Renal cortex interstitium (tissue), 11 donors: ENCODE measurements around the gene FRMD3. TPM values are rescaled to one million over a fixed set of nuclear protein-coding genes. Genes with fewer than 3 reads are reported as not detected.
"Not testable (repeated sequence)": the region's sequence is repeated elsewhere in the genome, so short reads cannot be mapped to it uniquely, and the experiment has no call there.

Experiments used
- DNase-seq, 11 donors: peaks; one replicate each; pipeline ENCODE4 v3.0.0-alpha.2; 2013; ENCODE audit warnings: low read depth in 9 of 11, low spot score in 4 of 11; ENCODE audit errors: extremely low read depth in 1 of 11
- polyA plus RNA-seq, 3 donors: library from polyadenylated mRNA; unstranded; fragments of 120-200 nt; gene quantifications; one replicate each; pipeline ENCODE4 v1.2.1, GENCODE V29; 2013; ENCODE audit not compliant: insufficient read length in 3 of 3

The FRMD3 gene
- polyA plus RNA-seq, 3 donors = 16.8 to 23.3 (median 21.8) TPM

DNA sequence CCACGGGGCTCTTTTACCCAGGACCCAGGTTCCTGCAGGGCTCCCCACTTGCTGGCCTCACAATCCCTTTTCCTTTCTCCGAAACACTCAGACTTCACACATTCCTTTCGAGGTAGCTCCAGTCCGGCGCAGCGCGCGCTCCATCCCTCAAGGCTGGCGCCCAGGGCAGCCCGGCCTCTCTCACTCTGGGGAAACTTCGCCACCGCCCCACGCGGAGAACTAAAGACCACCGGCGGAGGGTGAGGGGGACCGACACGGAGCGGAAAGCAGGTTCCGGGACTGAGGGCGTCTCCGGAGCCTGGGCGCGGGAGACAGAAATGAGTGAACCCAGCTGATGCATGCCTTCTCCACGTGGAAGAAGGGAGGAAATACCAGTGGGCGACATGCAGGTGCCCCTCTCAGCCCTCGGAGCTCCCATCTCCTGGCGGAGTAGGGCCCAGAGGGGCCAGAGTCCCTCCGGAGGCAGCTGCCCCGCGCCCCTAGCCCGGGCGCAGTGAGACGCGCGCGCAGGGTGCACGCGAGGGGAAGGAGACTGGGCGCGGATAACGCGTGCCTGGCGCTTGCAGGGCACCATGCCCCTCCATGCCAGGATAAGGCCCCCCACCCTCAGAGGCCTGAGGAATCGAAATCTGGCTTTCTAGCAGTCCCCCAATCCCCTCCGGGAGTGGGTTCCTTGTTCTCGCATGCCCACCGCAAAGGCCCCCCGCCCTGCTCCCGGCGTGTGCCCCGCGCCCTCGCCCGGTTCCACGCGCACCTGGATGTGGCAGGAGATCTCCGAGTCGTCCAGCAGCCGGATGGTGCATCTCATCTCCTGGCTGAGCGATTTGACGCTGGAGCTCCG, 650 bp downstream of the FRMD3 start:
- DNase-seq = no peak

DNA sequence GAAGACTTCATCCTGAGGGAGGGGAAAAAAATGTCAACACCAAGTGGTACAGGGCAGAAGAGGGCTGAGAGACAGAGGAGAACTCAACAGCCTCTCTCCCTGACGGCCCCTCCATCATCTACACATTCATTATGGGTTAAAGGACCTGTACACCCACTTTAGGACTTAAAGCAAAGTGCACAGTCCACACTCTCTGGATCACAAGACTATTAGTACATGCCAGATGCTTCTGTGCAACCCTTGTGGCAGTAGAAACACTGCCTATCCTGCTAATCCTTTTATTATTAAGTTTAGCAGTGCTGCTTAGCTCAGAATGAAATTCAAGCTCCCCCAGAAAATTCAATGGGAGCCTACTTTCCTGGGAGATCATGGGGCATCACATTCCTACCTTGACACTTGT, 1.9 kb downstream of the FRMD3 start:
- DNase-seq = no peak

DNA sequence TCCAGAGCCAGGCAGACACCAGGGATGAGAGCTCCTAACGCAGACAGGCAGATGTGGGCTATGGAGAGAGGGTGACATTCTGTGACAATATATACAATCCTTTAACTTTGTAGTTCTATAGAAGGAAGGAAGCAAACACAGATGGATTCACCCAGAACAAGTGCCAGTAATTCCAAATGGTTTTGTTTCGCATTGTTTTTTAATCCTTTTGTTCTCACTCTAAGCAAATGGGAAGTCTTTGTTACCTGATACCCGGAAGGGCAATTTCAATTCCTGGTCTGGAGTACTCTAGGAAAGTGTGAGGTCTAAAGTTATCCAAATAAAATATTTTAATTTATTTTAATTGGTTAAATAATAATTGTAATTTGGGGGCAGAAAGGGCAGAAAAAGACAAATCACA, 2.5 kb downstream of the FRMD3 start:
- no peak for DNase-seq

DNA sequence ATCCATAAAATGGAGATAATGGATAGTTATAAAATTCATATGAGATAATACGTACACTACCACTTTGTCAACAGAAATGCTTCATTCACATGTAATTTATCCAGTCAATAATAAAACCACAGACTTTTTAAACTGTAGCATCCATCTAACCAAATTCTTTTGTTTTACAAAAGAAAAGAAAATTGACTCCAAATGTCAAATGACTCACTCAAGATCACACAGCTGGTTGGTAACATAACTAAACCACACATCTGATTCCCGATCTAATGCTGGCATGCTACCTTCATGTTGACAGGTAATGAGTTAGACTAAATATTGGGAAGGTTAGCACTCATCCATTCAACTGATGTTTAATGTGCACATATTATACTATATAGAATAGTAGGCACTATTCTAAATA, 4.9 kb downstream of the FRMD3 start:
- DNase-seq = no peak

DNA sequence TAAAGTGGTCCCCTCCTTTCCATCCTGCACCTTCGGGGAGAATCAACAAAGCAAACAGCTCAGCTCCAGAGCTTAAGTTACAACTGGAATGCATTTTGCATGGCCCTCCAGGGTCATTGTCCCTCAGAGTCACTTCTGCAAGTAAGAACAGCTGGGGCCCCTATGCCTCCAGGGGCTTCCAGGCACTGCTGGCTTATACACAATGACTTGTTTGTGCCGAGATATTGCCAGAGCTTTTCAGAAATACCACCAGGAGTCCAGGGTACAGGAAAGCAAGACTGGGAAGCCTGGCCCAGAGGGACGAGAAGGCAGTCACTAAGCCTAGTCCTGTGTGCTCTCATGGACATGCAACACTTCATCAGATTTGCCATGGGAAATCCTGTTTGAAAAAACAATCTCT, 11.3 kb downstream of the FRMD3 start:
- no peak for DNase-seq

DNA sequence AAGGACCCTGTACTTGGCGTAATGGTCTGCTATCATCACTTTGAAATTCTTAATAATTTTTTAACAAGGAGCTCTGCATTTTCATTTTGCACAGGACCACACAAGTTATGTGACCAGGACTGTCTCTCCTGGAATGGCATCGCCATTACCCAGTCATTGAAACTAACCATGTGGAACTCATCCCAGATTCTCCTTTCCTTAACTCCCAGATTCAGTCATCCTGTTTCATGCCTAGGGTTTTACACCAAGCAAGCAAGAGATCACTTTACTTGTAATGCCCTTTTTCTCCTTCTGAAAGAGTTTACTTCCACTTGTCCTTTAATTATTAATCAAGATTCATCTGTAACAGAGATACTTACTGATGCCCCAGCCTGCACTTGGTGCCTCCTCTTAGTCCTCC, 12.0 kb downstream of the FRMD3 start:
- no peak for DNase-seq

DNA sequence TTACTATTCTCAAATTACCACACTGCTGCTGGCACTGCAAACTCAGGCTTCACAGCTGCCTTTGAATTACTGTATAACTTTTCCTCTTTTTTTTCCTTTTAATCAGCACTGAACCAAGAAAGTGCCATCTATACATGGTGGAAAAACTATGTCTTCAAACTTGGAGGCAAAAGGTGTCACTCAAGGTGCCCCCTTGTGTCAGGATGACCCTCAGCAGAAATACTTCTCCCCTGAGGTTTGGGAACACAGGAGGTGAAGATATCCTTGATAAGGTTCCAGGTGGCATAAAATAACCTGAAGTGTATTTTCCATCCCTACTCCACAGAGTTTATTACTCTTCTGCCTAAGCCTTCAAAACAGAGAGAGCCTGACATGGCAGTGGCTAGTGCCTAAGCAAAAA, 14.5 kb downstream of the FRMD3 start:
- DNase-seq = no peak

DNA sequence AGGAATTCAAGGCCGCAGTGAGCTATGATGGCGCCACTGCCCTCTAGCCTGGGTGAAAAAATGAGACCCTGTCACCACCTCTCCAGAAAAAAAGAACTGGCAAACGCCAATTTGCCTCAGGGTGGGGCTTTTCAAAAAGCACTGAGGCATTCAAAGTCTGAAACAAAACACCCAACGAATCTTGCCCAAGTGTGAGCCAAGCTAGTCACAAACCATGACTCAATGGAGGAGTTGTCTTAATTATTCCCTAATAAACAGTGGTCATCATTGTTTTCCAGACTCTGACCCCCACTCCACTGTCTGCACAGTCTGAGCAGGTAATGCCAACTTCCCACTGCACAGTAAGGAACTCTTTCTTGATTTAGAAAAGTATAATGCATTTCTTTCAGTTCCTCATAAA, 16.8 kb downstream of the FRMD3 start:
- no peak for DNase-seq

DNA sequence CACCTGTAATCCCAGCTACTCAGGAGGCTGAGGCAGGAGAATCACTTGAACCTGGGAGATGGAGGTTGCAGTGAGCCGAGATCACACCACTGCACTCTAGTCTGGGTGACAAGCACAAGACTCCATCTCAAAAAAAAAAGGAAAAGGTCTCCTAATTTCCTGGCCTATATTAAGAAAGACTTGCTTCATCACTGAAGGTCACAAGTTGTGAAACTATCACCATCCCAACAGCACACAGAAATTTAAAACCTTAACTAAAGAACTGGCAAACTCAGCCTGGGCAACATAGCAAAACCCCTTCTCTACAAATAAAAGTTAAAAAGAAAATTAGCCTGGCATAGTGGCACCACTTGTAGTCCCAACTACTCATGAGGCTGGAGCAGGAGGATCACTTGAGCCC, 17.2 kb downstream of the FRMD3 start:
- DNase-seq = no peak

DNA sequence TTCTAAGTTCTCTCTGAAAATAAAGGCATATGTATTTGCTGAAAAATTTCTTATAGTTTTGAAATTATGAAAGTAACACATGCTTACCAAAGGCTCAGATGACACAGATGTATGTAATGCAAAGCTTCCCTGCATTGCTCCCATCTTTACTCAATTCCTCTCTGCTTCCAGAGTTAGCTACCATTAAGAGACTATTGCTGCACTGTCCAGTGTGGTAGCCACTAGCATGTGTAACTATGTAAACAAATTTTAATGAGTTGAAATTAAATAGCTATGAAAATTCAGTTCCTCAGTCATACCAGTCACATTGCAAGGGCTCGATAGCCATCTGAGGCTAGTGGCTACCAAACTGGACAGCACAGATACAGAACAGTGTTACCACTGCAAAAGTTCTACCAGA, 17.9 kb downstream of the FRMD3 start:
- DNase-seq = no peak

DNA sequence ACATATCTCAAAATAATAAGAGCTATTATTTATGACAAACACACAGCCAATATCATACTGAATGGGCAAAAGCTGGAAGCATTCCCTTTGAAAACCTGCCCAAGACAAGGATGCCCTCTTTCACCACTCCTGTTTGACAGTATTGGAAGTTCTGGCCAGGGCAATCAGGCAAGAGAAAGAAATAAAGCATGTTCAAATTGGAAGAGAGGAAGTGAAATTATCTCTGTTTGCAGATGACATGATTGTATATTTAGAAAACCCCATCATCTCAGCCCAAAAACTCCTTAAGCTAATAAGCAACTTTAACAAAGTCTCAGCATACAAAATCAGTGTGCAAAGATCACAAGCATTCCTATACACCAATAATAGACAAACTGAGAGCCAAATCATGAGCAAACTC, 20.2 kb downstream of the FRMD3 start:
- DNase-seq = not testable (repeated sequence)

DNA sequence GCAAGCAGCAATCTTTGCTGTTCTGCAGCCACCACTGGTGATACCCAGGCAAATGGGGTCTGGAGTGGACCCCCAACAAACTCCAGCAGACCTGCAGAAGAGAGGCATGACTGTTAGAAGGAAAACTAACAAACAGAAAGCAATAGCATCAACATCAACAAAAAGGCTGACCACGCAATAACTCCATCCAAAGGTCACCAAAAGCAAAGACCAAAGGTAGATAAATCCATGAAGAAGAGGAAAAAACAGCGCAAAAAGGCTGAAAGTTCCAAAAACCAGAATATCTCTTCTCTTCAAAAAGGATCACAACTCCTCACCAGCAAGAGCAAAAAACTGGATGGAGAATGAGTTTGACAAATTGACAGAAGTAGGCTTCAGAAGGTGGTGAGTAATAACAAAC, 23.4 kb downstream of the FRMD3 start:
- DNase-seq = no peak

DNA sequence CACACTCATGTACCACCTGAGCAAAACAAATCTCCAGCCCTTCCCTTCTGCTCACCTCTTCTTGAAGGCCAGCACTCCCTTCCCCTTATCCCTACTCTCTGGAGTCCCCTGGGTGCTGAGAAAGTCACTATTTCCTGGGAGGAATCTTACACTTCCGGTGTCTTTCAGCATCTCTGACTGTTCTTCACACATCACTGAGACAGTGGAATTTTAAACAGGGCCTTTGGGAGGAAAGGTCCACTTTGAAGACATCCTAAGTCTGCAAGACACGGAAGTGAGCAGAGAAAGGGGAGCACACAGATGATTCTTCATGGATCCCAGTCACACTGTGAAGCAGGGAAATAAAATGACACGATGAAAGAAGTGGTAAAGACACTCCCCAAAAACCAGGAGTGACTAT, 25.6 kb downstream of the FRMD3 start:
- DNase-seq = no peak

DNA sequence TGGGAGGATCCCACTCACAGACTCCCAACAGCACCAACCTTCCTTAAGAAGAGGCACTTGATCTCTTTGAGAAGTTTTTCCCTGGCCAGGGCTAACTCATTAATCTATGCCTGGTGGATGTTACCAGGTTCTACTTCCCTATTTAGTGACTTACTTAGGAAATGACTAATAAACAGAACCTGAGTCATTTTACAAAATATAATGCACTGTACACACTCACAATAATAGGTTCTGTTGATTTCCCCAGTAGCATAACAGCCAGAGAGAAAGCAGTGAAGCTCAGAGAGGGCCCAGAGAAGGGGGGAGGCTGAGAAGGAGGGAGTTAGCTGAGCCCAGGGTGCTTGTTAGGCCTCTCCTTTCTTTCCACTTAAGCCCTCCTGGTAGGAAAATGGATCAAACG, 27.1 kb downstream of the FRMD3 start:
- DNase-seq = no peak

DNA sequence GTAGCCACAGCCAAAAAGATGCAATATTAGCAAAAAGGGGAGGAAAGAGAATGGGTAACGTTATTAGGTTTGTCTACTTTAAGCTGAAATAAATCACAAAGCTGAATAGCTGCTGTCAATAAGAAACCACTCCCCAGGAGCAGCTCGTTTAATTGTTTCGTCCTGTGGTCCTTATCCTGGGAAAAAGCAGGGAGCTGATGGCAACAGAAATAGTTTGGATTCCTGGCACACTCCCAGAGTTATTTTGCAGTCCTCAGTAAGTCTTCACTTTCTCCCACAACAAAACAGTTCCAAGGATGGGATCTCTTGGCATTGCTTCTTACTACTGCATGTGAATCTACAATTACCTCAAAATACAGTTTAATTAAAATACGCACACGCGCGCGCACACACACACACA, 28.8 kb downstream of the FRMD3 start:
- DNase-seq = peak in 3 of 11 donors; percentile 13 to 47 (median 40)

DNA sequence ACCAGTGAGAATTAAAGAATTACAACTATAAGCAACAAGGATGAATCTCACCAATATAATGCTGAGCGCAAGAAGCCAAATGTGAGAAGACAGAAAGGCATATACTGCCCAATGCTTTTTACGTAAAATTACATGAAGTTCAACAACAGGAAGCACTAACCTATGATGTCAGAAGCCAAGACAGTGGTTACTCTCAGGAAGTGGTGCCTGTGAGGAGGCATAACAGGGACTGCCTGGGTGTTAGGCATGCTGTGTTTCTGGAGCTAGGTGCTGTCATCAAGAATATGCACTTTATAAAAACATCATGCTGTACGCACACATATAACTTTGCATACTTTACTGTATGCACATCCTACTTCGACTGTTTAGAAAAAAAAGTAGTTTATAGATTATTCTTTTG, 30.1 kb downstream of the FRMD3 start:
- no peak for DNase-seq

DNA sequence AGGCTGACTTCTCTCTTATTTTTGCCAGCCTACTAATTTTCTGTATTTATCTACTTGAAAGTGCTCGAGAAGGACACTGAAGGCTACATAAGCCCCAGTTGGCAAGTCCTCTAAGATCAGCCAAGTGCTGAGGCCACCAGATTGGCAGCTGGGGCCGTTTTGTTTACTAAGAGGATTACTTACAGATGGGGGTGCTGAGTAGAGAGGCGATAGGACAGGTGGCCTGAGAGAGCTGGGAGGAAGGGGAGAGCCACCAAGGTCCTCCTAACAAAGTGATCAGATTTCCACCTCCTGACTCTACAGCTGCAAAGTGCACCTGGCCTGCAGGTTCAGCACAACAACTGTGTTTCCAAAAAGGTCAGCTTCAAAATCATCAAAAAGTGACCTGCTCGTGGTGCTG, 32.9 kb downstream of the FRMD3 start:
- DNase-seq = no peak

DNA sequence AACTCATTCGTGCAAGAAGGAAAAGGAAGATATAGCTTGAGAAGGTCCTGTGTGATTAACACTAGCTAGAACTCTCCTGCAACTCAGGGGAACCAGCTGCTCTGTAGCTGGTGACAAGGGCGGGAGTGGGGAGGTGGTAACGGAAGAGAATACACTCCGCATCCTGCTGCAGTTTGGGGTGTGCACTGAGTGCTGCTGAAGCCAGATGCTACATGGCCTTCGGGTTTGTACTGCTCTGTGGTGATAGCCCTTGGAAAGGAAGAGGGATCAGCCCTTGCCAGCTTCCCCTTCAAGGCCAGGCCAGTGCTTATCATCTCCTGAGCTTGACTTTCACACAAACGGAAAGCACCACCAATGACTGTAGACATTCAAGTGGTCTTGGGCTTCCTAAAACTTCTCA, 34.3 kb downstream of the FRMD3 start:
- no peak for DNase-seq

DNA sequence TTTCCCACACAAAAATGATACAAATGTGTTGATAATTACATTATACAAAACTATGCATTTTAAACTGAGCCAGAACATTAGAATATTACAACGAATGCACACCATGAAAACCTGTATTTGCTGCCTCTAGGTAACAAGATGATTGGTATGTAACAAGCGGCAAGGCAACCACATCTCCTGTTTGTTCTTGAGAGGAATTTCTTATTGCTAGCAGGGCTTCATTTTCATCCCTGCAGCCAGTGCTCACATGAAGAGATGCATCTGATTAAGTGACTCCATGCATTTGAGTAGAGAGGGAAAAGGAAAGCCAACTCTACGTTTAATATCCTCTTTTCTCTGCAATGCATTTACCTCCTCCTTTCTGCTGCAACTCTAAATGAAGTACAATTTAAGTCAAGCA, 36.6 kb downstream of the FRMD3 start:
- no peak for DNase-seq

DNA sequence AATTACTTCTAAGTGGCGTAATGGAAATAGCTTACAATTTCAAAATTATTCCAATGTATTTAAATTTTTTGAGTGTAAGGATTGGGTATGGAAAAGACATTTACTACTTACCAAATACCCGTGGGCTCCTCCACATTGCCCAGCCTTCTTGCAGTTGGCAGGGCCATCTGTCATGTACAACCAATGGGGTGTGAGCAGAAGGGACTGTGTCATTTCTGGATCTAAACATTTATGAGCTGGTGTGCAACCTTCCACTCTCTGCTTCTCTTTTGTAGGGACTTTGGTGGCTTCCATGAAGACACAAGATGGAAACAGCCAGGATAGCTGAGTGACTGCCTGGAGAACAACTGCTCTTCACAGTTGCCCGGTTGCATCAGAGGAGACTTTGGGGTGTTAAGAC, 40.8 kb downstream of the FRMD3 start:
- no peak for DNase-seq

DNA sequence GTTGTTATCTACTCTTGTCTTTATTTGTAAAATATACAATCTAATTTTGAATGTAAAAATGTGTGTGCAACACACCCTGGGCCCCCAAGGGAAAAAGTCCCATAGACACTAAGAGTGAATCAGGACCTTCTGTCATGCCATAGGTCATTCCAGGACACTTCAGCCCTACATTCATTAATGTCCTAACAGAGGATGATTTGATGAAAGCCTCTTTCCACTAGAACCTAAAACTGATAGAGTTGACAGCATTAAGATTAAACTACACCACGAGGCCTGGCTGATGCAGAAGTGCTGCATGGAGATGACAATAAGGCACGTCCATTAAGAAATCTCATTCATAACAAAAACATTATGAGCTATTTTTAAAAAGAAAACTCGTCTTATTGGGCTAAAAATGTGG, 46.2 kb downstream of the FRMD3 start:
- DNase-seq = no peak
